Endometrial microvascular endothelial cells (primary cell): ENCODE measurements around the gene ABR. TPM values are rescaled to one million over a fixed set of nuclear protein-coding genes. Genes with fewer than 3 reads are reported as not detected.

Source experiments
- in situ Hi-C: cut with HindIII; loops from 2 replicates; pipeline ENCODE4 v1.10.0; 2017; ENCODE audit warnings: low sequenced_read_pairs, low pct_unique_long_range_greater_than_20kb; ENCODE audit errors: inconsistent ontology term
- total RNA-seq: library from RNA; depleted of rRNA; stranded (reverse); fragments of >200 nt; gene quantifications from one replicate; pipeline ENCODE4 v1.2.3, GENCODE V29; 2015; ENCODE audit errors: inconsistent ontology term

Gene ABR
- total RNA-seq, 1 donor from 2014 or later = 63.0 TPM

- in situ Hi-C loops = no loop called here
These were observed 149.7 kb downstream of the ABR start for GRCh38 chr17:1029922-1030644.

DNA sequence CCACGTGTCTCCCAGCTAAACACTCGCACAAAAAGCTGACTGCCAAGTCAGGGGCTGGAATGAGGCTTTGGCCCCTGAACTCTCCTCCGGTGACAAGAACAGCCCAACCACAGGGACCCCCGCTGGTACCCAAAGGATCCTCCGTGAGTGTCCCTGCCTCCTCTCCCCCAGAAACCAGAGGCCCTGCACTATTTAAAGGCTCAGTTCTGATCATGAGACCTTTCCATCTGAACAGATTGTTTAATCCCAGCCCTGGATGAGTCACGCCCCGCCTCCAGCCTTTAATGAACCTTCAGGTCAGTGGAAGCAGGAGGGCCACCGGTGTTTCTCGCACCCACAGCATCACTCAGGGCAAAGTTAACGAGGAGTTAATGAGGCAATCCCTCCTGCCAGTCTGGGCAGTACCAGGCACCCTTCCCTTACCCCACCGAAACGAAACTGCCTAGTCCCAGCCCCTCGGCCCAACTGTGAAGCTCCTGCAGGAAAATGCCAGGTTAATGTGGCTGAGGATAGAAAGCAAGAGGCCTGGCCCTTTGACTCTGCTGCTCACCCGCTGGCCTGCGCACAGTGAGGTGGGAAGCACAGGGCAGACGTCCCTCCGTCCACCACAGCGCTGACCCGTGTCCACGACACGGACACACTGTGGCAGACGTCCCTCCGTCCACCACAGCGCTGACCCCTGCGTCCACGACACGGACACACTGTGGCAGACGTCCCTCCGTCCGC lies 150.4 kb downstream of the ABR start:
- in situ Hi-C loops = no loop called here

GRCh38 chr17:1027044-1027443 lies 152.7 kb downstream of the ABR start:
- in situ Hi-C loops = no loop called here

DNA sequence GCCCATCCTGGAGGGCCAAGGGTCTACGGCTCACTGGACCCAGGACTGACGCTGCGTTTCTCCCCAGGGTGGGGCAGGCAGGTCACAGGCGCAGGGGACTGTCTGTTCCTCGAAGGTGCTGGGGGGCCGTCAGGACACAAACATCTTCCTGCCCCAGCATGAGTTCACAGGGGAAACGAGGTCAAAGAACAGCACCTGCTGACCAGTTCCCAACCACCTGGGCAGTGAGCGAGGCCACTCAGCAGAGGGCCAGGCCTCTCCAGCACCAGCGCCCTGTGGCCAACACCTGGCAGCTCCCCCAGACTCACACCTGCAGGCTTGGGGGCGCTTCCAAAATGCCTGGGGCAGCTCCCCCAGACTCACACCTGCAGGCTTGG lies 153.2 kb downstream of the ABR start:
- in situ Hi-C loops = no loop called here

DNA sequence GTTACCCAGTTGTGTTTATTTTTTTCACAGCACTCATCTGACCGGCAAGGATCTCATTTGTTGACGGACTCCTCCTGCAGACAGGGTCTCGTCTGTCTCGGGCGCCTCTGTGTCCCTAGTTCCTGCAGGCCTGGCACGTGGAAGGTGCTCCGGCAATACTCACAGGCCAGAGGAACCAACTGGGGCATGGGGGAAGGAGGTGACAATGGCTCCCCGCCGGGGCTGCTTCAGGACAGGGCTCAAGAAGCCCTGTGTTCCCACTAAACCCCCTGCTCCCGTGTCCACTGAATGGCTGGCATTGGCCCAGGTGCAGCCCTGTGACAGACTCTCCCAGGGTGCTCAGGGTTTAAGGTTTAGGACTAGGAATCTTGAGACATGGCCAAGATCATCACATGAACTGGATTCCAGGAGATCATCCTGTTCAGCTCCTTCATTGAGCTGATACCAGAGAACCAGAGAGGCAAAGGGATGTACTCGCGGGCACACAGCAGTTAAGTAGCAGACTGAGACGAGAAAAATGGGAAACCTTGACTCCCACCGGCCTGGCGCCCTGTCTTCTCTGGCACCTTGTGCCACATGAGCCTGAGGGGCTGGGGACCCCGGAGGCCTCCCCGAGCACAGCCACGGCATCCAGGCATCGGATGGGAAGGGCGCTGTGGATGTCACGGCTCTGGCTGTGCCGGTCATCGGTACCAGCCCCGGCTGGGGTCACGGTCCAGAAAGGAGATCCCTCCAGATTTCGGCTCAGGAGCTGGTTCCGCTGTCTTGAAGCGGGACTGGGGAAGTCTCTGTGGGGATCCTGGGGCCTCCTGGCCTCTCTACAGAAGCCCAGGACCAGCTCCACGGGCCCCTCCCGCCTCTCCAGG lies 153.8 kb downstream of the ABR start:
- in situ Hi-C loops = no loop called here

DNA sequence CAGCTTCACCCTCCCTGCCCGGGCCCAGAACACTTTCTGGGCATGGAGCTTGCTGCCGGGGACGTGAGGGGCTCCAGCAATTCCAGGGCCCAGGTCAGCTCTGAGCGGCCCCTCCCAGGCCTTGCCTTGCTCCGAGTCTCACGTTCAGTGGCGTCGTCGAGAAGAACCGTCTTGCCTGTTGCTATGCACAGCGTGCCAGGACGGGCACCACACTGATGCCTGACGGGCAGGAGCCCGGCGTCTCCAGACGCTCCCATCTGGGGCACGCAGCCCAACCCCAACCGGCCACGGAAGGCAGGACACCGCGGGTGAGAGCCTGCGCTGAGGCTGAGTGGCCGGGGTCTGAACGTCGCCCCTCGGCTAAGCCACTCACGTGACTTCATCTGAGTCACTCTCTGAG lies 155.7 kb downstream of the ABR start:
- in situ Hi-C loops = no loop called here

GRCh38 chr17:1022278-1023024 lies 157.3 kb downstream of the ABR start:
- in situ Hi-C loops = no loop called here

GRCh38 chr17:1021147-1021546 lies 158.6 kb downstream of the ABR start:
- in situ Hi-C loops = no loop called here

GRCh38 chr17:1019451-1019850 lies 160.3 kb downstream of the ABR start:
- in situ Hi-C loops = no loop called here

DNA sequence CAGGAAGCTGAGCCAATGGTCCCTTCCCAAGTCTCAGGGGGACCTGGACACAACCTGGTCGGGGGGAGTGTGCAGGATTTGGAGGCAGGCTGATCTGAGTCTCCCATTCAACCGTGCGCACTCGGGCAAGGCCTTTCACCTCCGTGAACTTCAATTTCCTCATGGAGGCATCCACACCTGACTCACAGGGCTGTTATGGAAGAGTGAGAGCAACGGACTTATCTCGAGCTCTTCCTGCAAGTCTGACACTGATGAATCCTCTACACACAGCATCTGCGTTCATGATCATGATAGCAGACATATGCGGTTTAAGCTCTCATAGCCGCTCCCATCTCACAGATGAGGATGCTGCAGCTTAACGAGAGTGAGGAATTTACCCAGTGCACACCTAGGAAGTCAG lies 161.2 kb downstream of the ABR start:
- in situ Hi-C loops = no loop called here

DNA sequence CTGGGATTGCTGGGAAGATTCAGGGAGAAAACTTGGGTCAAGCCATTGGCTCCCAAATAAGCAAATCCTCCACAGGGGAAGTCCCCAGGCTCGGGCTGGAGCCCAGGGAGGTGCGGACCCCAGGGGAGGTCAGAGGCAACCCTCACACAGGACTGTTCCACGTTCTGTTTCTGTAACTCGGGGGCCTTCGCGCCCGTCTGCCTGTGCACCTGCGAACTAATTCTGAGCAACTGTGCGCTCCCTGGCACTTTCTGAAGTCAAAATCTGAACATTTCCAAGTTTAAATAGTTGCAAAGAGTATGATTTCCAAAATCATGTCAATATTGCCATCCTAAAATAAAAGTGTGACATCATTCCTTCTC lies 166.1 kb downstream of the ABR start:
- in situ Hi-C loops = no loop called here

DNA sequence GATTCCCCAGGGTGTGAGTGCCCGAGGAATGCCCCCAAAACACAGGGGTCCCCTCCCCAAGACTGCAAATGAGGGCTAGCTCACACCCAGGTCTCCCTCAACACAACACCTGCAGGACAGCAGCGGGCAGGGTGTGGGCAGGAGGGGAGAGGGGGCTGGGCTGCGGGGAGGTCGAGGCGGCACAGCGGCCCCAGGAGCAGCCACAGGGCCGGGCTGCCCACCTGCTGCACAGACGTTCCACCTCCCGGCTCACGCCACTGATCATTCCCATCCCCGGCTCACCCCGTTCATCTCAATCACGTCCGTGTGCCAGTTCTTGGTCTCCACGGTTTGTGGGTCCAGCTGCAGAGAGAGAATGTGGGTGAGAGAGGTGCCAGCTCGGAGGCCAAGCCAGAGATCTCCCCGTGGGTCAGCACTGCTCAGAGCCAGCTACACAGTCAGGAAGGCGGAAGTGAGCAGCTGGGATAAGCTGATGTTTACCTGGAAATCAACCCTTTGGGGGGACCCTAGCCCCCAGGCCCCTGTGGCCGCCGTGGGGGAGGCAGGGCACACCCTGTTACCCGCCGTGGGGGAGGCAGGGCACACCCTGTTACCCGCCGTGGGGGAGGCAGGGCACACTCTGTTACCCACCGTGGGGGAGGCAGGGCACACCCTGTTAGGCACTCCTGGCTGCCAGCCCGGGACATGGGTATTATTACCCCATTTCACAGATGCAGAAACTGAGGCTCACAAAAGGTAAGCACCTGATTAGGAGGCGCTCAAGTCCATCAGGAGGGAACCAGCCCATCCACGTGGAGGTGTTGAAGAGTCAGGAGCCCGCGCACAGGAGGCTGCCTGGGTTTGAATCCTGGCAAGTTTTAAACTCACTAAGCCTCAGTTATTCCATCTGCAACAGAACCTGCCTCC lies 166.7 kb downstream of the ABR start:
- in situ Hi-C loops = no loop called here

DNA sequence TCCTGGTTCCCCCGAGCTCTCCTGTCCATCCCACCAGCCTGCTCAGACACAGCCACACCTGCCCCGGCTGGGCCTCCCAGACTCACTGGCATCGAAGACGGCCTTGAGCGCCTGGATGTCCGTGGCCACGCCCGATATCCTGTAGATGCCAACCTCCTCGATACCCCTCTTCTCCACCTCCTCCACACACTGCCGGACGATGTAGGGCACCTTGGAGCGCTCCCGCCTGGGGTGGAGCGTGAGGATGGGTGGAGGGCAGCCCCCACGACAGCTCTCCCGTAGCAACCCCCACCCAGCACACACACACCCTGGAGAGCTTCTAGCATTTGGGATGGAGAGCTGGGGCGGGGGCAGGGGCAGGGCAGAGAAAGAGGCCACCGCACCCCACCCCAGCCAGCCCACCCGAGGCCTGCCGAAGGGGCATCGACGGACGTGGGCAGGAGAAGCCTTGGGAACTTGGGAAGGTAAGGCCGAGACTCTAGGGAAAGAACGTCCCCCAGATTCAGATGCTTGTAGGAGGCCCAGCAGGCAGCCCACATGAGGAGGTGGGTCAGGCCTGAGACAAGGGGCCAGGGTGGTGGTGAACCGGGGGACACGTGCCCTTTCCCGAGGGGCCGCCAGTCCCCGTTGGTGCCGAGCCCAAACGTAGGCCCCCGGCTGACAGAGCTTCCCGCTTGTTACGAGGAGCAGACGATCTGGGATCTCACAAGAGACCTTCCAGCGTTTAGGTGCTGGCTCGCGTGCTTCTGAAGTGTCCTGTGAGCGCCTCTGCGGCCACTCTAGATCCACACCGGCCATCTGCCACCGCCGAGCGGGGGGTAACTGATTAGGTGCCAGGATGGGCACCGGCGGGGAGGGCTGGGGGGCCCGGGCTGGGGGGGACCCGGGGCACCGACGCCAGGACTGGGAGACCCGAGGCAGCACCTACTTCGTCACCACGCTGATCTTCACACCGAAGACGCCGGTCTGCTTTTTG lies 167.7 kb downstream of the ABR start:
- in situ Hi-C loops = no loop called here

- in situ Hi-C loops = no loop called here
These were observed 168.6 kb downstream of the ABR start for GRCh38 chr17:1011138-1011537.

DNA sequence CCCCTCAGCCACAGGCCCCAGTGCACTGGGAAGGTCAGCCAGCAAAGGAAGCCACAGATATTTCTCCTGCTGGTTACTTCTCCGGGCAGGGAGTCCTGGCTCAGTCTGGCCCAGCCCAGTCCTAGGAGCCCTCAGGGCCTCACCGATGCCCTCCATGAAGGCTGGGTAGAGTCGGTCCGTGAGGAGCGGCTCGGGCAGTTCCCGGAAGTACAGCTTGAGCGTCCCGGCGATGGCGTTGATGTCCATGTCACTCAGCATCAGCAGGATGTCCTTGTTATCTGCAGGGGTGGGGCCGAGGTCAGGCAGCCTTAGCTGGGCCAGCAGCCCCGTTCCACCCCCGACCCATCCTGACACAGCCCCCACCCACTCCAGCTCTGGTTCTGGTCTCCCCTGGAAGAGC lies 169.2 kb downstream of the ABR start:
- in situ Hi-C loops = no loop called here

GRCh38 chr17:1010086-1010450 lies 169.7 kb downstream of the ABR start:
- in situ Hi-C loops = no loop called here
